ENCODE measurements around the gene ADGRG4.

DNA sequence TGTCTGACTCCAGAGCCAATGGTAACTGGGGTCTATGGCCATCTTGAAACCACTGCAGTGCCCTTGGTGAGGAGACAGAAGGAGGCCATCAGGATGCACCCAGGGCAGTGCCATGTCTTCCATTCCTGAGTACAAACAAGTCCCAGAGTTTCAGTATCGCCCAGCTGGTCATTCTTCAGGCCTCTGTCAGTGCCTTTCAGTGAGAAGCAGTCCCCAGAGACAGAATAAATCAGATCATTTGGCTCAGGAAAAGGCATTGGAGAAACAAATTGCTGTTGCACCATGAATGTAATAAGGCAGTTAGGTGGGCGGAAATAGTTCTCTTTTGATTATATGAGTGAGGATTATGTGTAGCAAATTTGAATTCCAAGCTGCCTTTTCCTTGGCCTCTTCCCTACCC lies 21.3 kb downstream of the ADGRG4 start:
- TF ChIP-seq YY1 (tag by site-specific recombination; IDR thresholded peaks at IDR 0.05) (no peak), ZNF155 (tag by site-specific recombination; IDR thresholded peaks at IDR 0.05) (no peak), PRDM1 (tag by site-specific recombination; IDR thresholded peaks at IDR 0.05) (no peak)
- TF ChIP-seq, protein P1, sequence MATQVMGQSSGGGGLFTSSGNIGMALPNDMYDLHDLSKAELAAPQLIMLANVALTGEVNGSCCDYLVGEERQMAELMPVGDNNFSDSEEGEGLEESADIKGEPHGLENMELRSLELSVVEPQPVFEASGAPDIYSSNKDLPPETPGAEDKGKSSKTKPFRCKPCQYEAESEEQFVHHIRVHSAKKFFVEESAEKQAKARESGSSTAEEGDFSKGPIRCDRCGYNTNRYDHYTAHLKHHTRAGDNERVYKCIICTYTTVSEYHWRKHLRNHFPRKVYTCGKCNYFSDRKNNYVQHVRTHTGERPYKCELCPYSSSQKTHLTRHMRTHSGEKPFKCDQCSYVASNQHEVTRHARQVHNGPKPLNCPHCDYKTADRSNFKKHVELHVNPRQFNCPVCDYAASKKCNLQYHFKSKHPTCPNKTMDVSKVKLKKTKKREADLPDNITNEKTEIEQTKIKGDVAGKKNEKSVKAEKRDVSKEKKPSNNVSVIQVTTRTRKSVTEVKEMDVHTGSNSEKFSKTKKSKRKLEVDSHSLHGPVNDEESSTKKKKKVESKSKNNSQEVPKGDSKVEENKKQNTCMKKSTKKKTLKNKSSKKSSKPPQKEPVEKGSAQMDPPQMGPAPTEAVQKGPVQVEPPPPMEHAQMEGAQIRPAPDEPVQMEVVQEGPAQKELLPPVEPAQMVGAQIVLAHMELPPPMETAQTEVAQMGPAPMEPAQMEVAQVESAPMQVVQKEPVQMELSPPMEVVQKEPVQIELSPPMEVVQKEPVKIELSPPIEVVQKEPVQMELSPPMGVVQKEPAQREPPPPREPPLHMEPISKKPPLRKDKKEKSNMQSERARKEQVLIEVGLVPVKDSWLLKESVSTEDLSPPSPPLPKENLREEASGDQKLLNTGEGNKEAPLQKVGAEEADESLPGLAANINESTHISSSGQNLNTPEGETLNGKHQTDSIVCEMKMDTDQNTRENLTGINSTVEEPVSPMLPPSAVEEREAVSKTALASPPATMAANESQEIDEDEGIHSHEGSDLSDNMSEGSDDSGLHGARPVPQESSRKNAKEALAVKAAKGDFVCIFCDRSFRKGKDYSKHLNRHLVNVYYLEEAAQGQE (tag by site-specific recombination; IDR thresholded peaks at IDR 0.05) = no peak
- TF ChIP-seq, protein P2, sequence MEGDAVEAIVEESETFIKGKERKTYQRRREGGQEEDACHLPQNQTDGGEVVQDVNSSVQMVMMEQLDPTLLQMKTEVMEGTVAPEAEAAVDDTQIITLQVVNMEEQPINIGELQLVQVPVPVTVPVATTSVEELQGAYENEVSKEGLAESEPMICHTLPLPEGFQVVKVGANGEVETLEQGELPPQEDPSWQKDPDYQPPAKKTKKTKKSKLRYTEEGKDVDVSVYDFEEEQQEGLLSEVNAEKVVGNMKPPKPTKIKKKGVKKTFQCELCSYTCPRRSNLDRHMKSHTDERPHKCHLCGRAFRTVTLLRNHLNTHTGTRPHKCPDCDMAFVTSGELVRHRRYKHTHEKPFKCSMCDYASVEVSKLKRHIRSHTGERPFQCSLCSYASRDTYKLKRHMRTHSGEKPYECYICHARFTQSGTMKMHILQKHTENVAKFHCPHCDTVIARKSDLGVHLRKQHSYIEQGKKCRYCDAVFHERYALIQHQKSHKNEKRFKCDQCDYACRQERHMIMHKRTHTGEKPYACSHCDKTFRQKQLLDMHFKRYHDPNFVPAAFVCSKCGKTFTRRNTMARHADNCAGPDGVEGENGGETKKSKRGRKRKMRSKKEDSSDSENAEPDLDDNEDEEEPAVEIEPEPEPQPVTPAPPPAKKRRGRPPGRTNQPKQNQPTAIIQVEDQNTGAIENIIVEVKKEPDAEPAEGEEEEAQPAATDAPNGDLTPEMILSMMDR (tag by site-specific recombination; IDR thresholded peaks at IDR 0.05) = no peak

Measured in HEK293 (cell line).